GM23338 (cell line): ENCODE data around the gene EEF2KMT. TPM values are rescaled to one million over a fixed set of nuclear protein-coding genes. Genes with fewer than 3 reads are reported as not detected.

Source experiments
- ATAC-seq: fragments of 200-7000 bp; cut with Tn5 transposase; 3 replicates; pipeline ENCODE4 v1.9.1; 2020
- DNase-seq: peaks from one replicate; pipeline ENCODE4 v3.0.0-alpha.2; 2015; ENCODE audit warnings: low spot score
- H2AFZ ChIP-seq: fragments of 200-600 bp; sonication (generic); 2 replicates; pipeline ENCODE4 v1.8.0; 2016; ENCODE audit warnings: antibody characterized with exemption, mild to moderate bottlenecking, moderate library complexity
- H3F3A ChIP-seq: fragments of 200-600 bp; sonication (generic); replicated peaks from 2 replicates; pipeline ENCODE4 v1.8.0; 2017; ENCODE audit warnings: antibody characterized with exemption, mixed run types, low read depth
- H3K27ac ChIP-seq: fragments of 200-600 bp; sonication (generic); 2 replicates; pipeline ENCODE4 v1.6.1; 2016; ENCODE audit warnings: low read depth
- H3K27me3 ChIP-seq: fragments of 200-600 bp; sonication (generic); 2 replicates; pipeline ENCODE4 v1.8.0; 2016; ENCODE audit warnings: mild to moderate bottlenecking, mixed run types, moderate library complexity; ENCODE audit not compliant: insufficient read depth
- H3K36me3 ChIP-seq: fragments of 200-600 bp; sonication (generic); 2 replicates; pipeline ENCODE4 v1.8.0; 2016; ENCODE audit warnings: mild to moderate bottlenecking; ENCODE audit not compliant: insufficient read depth
- H3K4me1 ChIP-seq: fragments of 200-600 bp; sonication (generic); 2 replicates; pipeline ENCODE4 v1.8.0; 2016; ENCODE audit warnings: mild to moderate bottlenecking, moderate library complexity; ENCODE audit not compliant: insufficient read depth
- H3K4me2 ChIP-seq: fragments of 200-600 bp; sonication (generic); 2 replicates; pipeline ENCODE4 v1.7.1; 2017; ENCODE audit warnings: mixed run types
- H3K4me3 ChIP-seq: fragments of 200-600 bp; sonication (generic); 2 replicates; pipeline ENCODE4 v1.6.1; 2016; ENCODE audit warnings: mixed run types
- H3K79me2 ChIP-seq: fragments of 200-600 bp; sonication (generic); replicated peaks from 2 replicates; pipeline ENCODE4 v1.8.0; 2017; ENCODE audit warnings: mild to moderate bottlenecking; ENCODE audit not compliant: insufficient read depth
- H3K9me2 ChIP-seq: fragments of 200-600 bp; sonication (generic); 2 replicates; pipeline ENCODE4 v1.8.0; 2017; ENCODE audit not compliant: insufficient read depth
- H4K20me1 ChIP-seq: fragments of 200-600 bp; sonication (generic); replicated peaks from 2 replicates; pipeline ENCODE4 v1.8.0; 2017; ENCODE audit warnings: mild to moderate bottlenecking; ENCODE audit not compliant: insufficient read depth
- H3K27ac Mint-ChIP-seq: 2 replicates; pipeline ENCODE4 v1.8.0; 2020; ENCODE audit warnings: inconsistent platforms, mild to moderate bottlenecking, moderate library complexity, mixed read lengths
- H3K27me3 Mint-ChIP-seq: 3 replicates; pipeline ENCODE4 v1.8.0; 2022; ENCODE audit warnings: low read depth, mild to moderate bottlenecking, moderate library complexity, mixed read lengths, inconsistent platforms; ENCODE audit not compliant: insufficient read depth, poor library complexity
- H3K36me3 Mint-ChIP-seq: 3 replicates; pipeline ENCODE4 v1.8.0; 2021; ENCODE audit warnings: low read depth, mild to moderate bottlenecking, inconsistent platforms, moderate library complexity, mixed read lengths
- H3K4me1 Mint-ChIP-seq: 3 replicates; pipeline ENCODE4 v1.8.0; 2020; ENCODE audit warnings: mild to moderate bottlenecking, inconsistent platforms, mixed read lengths
- H3K4me3 Mint-ChIP-seq: 3 replicates; pipeline ENCODE4 v1.8.0; 2021; ENCODE audit warnings: moderate library complexity, mild to moderate bottlenecking, inconsistent platforms, mixed read lengths
- H3K9me3 Mint-ChIP-seq: 3 replicates; pipeline ENCODE4 v1.8.0; 2020; ENCODE audit warnings: moderate library complexity, mild to moderate bottlenecking, inconsistent platforms, mixed read lengths
- CTCF ChIP-seq, 2 experiments: fragments of 200-600 bp in 1 of 2; sonication (generic) in 1 of 2; conservative IDR thresholded peaks; 2 replicates each; pipeline versions ENCODE4 v1.5.1 to v1.6.1; 2016 to 2017; ENCODE audit warnings: antibody characterized with exemption in 2 of 2, low read depth in 2 of 2, mild to moderate bottlenecking in 2 of 2, moderate library complexity in 1 of 2
- EZH2phosphoT487 ChIP-seq: fragments of 200-600 bp; sonication (generic); IDR thresholded peaks from one replicate; pipeline ENCODE4 v1.8.1; 2018; ENCODE audit warnings: antibody characterized with exemption; ENCODE audit not compliant: unreplicated experiment
- NANOG ChIP-seq: IDR thresholded peaks from 2 replicates; pipeline ENCODE4 v1.6.1; 2016; ENCODE audit warnings: antibody characterized with exemption, borderline replicate concordance
- STAT1 ChIP-seq: IDR thresholded peaks from one replicate; pipeline ENCODE4 v1.6.1; 2016; ENCODE audit warnings: antibody characterized with exemption; ENCODE audit not compliant: unreplicated experiment
- ZNF331 ChIP-seq: fragments of 250-450 bp; sonication (Bioruptor Pico); IDR thresholded peaks from 2 replicates; pipeline ENCODE4 v1.5.0; 2020; ENCODE audit warnings: low read depth, mild to moderate bottlenecking, moderate library complexity
- polyA plus RNA-seq: library from polyadenylated mRNA; unstranded; fragments of >200 nt; fragmentation: Nextera tagmentation; extraction: Ambion mirVana; gene quantifications from 2 replicates; pipeline ENCODE4 v1.2.1, GENCODE V29; 2016
- total RNA-seq: library from RNA; depleted of rRNA; stranded (reverse); fragments of >200 nt; shearing (Covaris generic); gene quantifications from 2 replicates; pipeline ENCODE4 v1.2.3, GENCODE V29; 2014
- TF ChIP-seq, protein P1 (sequence below): fragments of 250-450 bp; sonication (Bioruptor Pico); IDR thresholded peaks from 2 replicates; pipeline ENCODE4 v1.5.0; 2020; ENCODE audit warnings: mild to moderate bottlenecking, moderate library complexity

EEF2KMT gene
- total and polyA plus RNA-seq, 2 experiments from 2014 or later = 24.0 to 37.1 TPM

DNA sequence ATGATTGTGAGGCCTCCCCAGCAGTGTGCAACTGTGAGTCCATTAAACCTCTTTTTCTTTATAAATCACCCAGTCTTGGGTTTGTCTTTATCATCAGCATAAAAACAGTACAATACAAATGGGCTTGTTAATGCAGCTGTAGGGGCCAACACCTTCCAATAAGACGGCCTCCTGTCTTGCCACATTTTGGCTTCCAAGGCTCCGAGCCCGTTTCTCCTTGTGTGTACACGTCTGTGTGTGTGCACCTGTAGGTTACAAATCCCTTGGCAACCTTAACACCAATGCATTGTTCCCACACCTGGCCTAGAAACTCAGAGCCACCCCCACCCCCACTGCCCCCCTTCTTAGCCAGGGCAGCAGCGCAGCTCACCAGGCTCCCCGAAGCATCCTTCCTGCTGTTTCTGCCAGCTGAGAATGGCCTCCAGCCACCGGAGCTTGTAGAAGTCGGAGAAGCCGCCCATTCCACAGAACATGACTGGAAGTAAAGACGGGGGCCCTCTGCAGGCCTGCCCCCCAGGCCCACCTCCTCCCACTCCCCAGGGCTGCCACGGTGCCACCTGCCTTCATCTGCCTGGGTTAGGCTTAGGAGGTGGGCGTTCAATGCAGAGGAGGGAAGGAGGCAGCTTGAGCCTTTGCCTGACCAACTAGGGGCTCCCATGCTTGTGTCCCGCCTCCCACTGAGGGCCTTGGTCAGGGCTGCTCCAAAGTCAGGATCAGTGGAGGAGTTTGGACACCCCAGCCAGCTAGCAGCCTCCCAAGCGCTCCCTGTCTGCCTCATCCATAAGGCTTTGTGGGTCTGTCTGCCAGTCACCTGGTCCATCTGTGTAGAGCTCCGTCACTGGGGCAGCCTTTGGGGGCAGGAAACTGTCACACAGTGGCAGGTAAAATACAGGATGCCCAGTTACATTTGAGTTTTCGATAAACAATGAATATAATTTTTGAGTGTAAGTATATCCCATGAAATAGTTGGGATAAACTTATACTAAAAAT, 42.4 kb downstream of the EEF2KMT start:
- Histone ChIP-seq H2AFZ (no peak overlapping the region), H3F3A (peaks cover 13% of the 10 kb centered on the region), H3K4me3 (no peak overlapping the region), H3K36me3 (no peaks in the 10 kb centered on the region), H4K20me1 (no peaks in the 10 kb centered on the region), H3K4me1 (peaks cover 19% of the 10 kb centered on the region), H3K27me3 (no peaks in the 10 kb centered on the region), H3K4me2 (no peak overlapping the region), H3K27ac (no peak overlapping the region), H3K9me2 (no peaks in the 10 kb centered on the region), H3K79me2 (no peaks in the 10 kb centered on the region)
- Mint-ChIP-seq H3K36me3 (no peaks in the 10 kb centered on the region), H3K27me3 (peaks cover 11% of the 10 kb centered on the region), H3K4me1 (peaks cover 24% of the 10 kb centered on the region), H3K4me3 (no peak overlapping the region), H3K9me3 (no peaks in the 10 kb centered on the region), H3K27ac (no peak overlapping the region; the same call in 1 of the 2 replicates)
- no peak for TF ChIP-seq STAT1
- TF ChIP-seq EZH2phosphoT487 = no peak
- TF ChIP-seq, protein P1, sequence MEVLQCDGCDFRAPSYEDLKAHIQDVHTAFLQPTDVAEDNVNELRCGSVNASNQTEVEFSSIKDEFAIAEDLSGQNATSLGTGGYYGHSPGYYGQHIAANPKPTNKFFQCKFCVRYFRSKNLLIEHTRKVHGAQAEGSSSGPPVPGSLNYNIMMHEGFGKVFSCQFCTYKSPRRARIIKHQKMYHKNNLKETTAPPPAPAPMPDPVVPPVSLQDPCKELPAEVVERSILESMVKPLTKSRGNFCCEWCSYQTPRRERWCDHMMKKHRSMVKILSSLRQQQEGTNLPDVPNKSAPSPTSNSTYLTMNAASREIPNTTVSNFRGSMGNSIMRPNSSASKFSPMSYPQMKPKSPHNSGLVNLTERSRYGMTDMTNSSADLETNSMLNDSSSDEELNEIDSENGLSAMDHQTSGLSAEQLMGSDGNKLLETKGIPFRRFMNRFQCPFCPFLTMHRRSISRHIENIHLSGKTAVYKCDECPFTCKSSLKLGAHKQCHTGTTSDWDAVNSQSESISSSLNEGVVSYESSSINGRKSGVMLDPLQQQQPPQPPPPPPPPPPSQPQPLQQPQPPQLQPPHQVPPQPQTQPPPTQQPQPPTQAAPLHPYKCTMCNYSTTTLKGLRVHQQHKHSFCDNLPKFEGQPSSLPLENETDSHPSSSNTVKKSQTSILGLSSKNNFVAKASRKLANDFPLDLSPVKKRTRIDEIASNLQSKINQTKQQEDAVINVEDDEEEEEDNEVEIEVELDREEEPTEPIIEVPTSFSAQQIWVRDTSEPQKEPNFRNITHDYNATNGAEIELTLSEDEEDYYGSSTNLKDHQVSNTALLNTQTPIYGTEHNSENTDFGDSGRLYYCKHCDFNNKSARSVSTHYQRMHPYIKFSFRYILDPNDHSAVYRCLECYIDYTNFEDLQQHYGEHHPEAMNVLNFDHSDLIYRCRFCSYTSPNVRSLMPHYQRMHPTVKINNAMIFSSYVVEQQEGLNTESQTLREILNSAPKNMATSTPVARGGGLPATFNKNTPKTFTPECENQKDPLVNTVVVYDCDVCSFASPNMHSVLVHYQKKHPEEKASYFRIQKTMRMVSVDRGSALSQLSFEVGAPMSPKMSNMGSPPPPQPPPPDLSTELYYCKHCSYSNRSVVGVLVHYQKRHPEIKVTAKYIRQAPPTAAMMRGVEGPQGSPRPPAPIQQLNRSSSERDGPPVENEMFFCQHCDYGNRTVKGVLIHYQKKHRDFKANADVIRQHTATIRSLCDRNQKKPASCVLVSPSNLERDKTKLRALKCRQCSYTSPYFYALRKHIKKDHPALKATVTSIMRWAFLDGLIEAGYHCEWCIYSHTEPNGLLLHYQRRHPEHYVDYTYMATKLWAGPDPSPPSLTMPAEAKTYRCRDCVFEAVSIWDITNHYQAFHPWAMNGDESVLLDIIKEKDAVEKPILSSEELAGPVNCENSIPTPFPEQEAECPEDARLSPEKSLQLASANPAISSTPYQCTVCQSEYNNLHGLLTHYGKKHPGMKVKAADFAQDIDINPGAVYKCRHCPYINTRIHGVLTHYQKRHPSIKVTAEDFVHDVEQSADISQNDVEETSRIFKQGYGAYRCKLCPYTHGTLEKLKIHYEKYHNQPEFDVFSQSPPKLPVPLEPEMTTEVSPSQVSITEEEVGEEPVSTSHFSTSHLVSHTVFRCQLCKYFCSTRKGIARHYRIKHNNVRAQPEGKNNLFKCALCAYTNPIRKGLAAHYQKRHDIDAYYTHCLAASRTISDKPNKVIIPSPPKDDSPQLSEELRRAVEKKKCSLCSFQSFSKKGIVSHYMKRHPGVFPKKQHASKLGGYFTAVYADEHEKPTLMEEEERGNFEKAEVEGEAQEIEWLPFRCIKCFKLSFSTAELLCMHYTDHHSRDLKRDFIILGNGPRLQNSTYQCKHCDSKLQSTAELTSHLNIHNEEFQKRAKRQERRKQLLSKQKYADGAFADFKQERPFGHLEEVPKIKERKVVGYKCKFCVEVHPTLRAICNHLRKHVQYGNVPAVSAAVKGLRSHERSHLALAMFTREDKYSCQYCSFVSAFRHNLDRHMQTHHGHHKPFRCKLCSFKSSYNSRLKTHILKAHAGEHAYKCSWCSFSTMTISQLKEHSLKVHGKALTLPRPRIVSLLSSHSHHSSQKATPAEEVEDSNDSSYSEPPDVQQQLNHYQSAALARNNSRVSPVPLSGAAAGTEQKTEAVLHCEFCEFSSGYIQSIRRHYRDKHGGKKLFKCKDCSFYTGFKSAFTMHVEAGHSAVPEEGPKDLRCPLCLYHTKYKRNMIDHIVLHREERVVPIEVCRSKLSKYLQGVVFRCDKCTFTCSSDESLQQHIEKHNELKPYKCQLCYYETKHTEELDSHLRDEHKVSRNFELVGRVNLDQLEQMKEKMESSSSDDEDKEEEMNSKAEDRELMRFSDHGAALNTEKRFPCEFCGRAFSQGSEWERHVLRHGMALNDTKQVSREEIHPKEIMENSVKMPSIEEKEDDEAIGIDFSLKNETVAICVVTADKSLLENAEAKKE (CRISPR knock-in tag) = no peak
- TF ChIP-seq ZNF331 (CRISPR knock-in tag) = no peak
- DNase-seq (no peak), ATAC-seq (no peak)

- Mint-ChIP-seq H3K9me3 (no peaks in the 10 kb centered on the region), H3K36me3 (no peaks in the 10 kb centered on the region), H3K27ac (peak overlapping the region; percentile 54), H3K27me3 (peaks cover 8% of the 10 kb centered on the region), H3K4me3 (no peak overlapping the region), H3K4me1 (peaks cover 9% of the 10 kb centered on the region; the same call in 2 of the 3 replicates)
- Histone ChIP-seq H3K27ac (no peak overlapping the region), H3K27me3 (no peaks in the 10 kb centered on the region), H3K79me2 (no peaks in the 10 kb centered on the region), H3F3A (0 out of 2 replicates have a peak, but pooled peaks cover 4% of the 10 kb centered on the region), H3K4me1 (peaks cover 4% of the 10 kb centered on the region; the same call in 1 of the 2 replicates), H3K9me2 (no peaks in the 10 kb centered on the region), H3K4me2 (no peak overlapping the region), H3K4me3 (no peak overlapping the region), H4K20me1 (no peaks in the 10 kb centered on the region), H2AFZ (no peak overlapping the region), H3K36me3 (no peaks in the 10 kb centered on the region)
- ATAC-seq = peak; percentile 68
- TF ChIP-seq NANOG (no peak), CTCF (conservative IDR thresholded peaks at IDR 0.05; ENCODE audit: low read depth in 2 of 2) (0 out of 4 replicates have a peak, but pooled peaks of 1 of the 2 experiments have one; percentile 2)
- DNase-seq = peak; percentile 49
These were observed 50.7 kb downstream of the EEF2KMT start for GRCh38 chr16:5046914-5047313.
